ENCODE results near the gene CHD1.

GRCh38 chr5:98938464-98938863, 9.7 kb upstream of the CHD1 start:
- TF ChIP-seq CTCF (IDR thresholded peaks at IDR 0.05) (no peak), POLR2A (IDR thresholded peaks at IDR 0.05) (no peak)

Data from thyroid gland (tissue), 4 donors.